OCI-LY7 (cell line): Measurements from ENCODE around the gene PILRB. TPM values are rescaled to one million over a fixed set of nuclear protein-coding genes. Genes with fewer than 3 reads are reported as not detected.

ENCODE experiments used
- BruUV-seq: library from RNA; stranded (reverse); fragments of 400-500 nt; replicated peaks from 2 replicates; lab custom pipeline; 2021; lab: Mats Ljungman, UMichigan
- CTCF ChIA-PET: fragments of 300-600 bp; sonication (Branson Sonifier 250); formaldehyde crosslinking; loops from one replicate; lab custom pipeline; 2022; ENCODE audit warnings: antibody characterized with exemption; ENCODE audit not compliant: unreplicated experiment; lab: Charles Lee
- POLR2A ChIA-PET: fragments of 300-600 bp; sonication (Branson Sonifier 250); formaldehyde crosslinking; loops from one replicate; lab custom pipeline; 2022; ENCODE audit warnings: antibody characterized with exemption; lab: Charles Lee
- DNase-seq: peaks from one replicate; pipeline ENCODE4 v3.0.0-alpha.2; 2015; ENCODE audit warnings: low spot score
- H2AFZ ChIP-seq: fragments of 200-600 bp; sonication (generic), shearing (Covaris generic); 2 replicates; pipeline ENCODE4 v1.6.1; 2014; ENCODE audit warnings: mild to moderate bottlenecking, antibody characterized with exemption, low read length, moderate library complexity
- H3K27ac ChIP-seq: fragments of 200-600 bp; sonication (generic); 2 replicates; pipeline ENCODE4 v1.5.1; 2014; ENCODE audit warnings: mixed run types, low read depth, mild to moderate bottlenecking, moderate library complexity, low read length, inconsistent platforms; ENCODE audit not compliant: poor library complexity, severe bottlenecking
- H3K36me3 ChIP-seq: fragments of 200-600 bp; sonication (generic); 2 replicates; pipeline ENCODE4 v1.6.1; 2014; ENCODE audit warnings: mild to moderate bottlenecking, antibody characterized with exemption, low read length, moderate library complexity, mixed read lengths; ENCODE audit not compliant: insufficient read depth
- H3K4me1 ChIP-seq: fragments of 200-600 bp; sonication (generic); 2 replicates; pipeline ENCODE4 v1.5.1; 2014; ENCODE audit warnings: mild to moderate bottlenecking, low read length; ENCODE audit not compliant: insufficient read depth, poor library complexity, severe bottlenecking
- H3K4me2 ChIP-seq: fragments of 200-600 bp; sonication (generic); 2 replicates; pipeline ENCODE4 v1.6.1; 2014; ENCODE audit warnings: mild to moderate bottlenecking, low read length
- H3K4me3 ChIP-seq: fragments of 200-600 bp; sonication (generic); 2 replicates; pipeline ENCODE4 v1.5.1; 2014; ENCODE audit warnings: mild to moderate bottlenecking, low read depth, low read length; ENCODE audit not compliant: poor library complexity, severe bottlenecking
- H3K79me2 ChIP-seq: fragments of 200-600 bp; sonication (generic); 2 replicates; pipeline ENCODE4 v1.6.1; 2016; ENCODE audit warnings: low read depth, mild to moderate bottlenecking, low read length, moderate library complexity, mixed read lengths; ENCODE audit not compliant: insufficient read depth
- H3K9me2 ChIP-seq: fragments of 200-600 bp; sonication (generic); 2 replicates; pipeline ENCODE4 v1.6.1; 2016; ENCODE audit warnings: mild to moderate bottlenecking, low read length, mixed read lengths; ENCODE audit not compliant: insufficient read depth
- H3K9me3 ChIP-seq: fragments of 200-600 bp; sonication (generic); 2 replicates; pipeline ENCODE4 v1.6.1; 2014; ENCODE audit warnings: mild to moderate bottlenecking, mixed run types, low read length, mixed read lengths
- H4K20me1 ChIP-seq: fragments of 200-600 bp; sonication (generic); 2 replicates; pipeline ENCODE4 v1.6.1; 2014; ENCODE audit warnings: mild to moderate bottlenecking, antibody characterized with exemption, low read length, moderate library complexity, mixed read lengths; ENCODE audit not compliant: insufficient read depth
- EZH2phosphoT487 ChIP-seq: fragments of 200-600 bp; sonication (generic); IDR thresholded peaks from 2 replicates; pipeline ENCODE4 v1.6.1; 2018; ENCODE audit warnings: low read depth, borderline replicate concordance, mild to moderate bottlenecking, mixed run types, antibody characterized with exemption, low read length, moderate library complexity, mixed read lengths
- intact Hi-C: fragments of 100-400 bp; cut with micrococcal nuclease; formaldehyde crosslinking; loops from one replicate; pipeline ENCODE4 v1.10.0; 2022; ENCODE audit not compliant: unreplicated experiment
- total RNA-seq, 2 experiments: library from RNA; depleted of rRNA in 1 of 2; stranded (reverse); fragments of >200 nt in 1 of 2; shearing (Covaris generic) in 1 of 2; gene quantifications; 2 replicates each; pipeline ENCODE4 v1.2.3, GENCODE V29; 2014 to 2022
- TF ChIP-seq, protein P1 (sequence below): fragments of 200-600 bp; sonication (generic); conservative IDR thresholded peaks from 2 replicates; pipeline ENCODE4 v1.5.1; 2014; ENCODE audit warnings: mild to moderate bottlenecking, antibody characterized with exemption, low read length, moderate library complexity, mixed read lengths

Gene PILRB
- total RNA-seq, 2 experiments from 2014 or later: 95.0 to 102 TPM

DNA sequence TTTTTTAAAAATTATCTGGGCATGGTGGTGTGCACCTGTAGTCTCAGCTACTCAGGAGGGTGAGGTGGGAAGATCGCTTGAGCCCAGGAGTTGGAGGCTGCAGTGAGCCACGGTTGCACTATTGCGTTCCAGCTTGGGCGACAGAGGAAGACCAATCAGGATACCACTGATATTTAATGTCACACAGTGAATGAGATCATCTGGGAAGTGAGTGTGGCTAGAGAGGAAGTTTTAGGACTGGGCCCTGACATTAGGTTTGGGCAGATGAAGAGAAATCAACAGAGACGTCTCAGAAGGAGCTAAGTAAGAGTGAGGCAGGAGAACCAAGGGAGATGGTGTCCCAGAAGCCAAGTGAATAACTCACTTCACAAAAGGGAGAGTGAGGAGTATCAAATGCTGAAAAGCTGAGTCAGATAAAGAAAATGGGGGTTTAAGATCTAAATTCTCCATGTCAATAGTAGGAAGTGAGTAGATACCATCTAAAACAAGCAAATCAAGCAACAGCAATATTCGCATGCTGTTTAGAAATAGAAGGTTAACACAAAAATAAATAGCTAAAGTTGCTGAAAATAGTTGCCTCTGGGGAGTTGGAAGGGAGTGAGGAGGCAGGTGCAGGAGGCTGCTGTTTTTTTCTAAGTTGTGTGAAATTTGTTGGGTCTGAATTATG lies 26.8 kb downstream of the PILRB start:
- no peak overlapping the region for H3K27ac ChIP-seq

DNA sequence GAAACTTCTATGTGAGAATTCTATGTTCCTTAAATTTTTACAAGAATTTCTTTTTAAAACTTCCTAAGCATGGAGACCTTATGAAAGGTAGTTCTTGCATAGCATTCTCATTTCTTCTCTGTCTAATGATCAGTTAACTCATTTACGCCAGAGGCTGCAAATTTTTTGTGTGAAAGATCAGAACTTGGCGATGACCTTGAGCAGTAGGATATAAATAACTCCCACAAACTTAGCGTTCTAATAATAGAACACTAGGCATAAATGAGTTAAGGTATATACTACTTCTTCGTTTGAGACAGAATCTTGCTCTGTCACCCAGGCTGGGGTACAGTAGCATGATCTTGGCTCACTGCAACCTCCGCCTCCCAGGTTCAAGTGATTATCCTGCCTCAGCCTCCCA lies 29.0 kb downstream of the PILRB start:
- DNase-seq: no peak
- no peaks in the 10 kb centered on the region for H3K79me2 ChIP-seq
- intact Hi-C loops: no loop called here
- TF ChIP-seq EZH2phosphoT487: no peak
- TF ChIP-seq, protein P1, sequence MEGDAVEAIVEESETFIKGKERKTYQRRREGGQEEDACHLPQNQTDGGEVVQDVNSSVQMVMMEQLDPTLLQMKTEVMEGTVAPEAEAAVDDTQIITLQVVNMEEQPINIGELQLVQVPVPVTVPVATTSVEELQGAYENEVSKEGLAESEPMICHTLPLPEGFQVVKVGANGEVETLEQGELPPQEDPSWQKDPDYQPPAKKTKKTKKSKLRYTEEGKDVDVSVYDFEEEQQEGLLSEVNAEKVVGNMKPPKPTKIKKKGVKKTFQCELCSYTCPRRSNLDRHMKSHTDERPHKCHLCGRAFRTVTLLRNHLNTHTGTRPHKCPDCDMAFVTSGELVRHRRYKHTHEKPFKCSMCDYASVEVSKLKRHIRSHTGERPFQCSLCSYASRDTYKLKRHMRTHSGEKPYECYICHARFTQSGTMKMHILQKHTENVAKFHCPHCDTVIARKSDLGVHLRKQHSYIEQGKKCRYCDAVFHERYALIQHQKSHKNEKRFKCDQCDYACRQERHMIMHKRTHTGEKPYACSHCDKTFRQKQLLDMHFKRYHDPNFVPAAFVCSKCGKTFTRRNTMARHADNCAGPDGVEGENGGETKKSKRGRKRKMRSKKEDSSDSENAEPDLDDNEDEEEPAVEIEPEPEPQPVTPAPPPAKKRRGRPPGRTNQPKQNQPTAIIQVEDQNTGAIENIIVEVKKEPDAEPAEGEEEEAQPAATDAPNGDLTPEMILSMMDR: no peak
- peaks cover 8% of the 10 kb centered on the region for H3K4me1 ChIP-seq
- ChIA-PET POLR2A (no interaction called here), CTCF (no interaction called here)
- H3K9me2 ChIP-seq: no peaks in the 10 kb centered on the region
- H3K36me3 ChIP-seq: no peaks in the 10 kb centered on the region
- H3K4me3 ChIP-seq: no peak overlapping the region
- no peaks in the 10 kb centered on the region for H3K9me3 ChIP-seq
- H3K27ac ChIP-seq: no peak overlapping the region
- BruUV-seq: no TSS peak
- H3K4me2 ChIP-seq: no peak overlapping the region
- H4K20me1 ChIP-seq: no peaks in the 10 kb centered on the region
- no peak overlapping the region for H2AFZ ChIP-seq

More for the DNA sequence above, 26.8 kb downstream of the PILRB start:
- POLR2A ChIA-PET: interaction anchor here (0.6 to 1.3 kb wide), 3 partner anchors 13 to 287 kb away, joined by 3 to 5 read pairs (median 3); no protein-coding TSS in a partner anchor
- Histone ChIP-seq H3K79me2 (no peaks in the 10 kb centered on the region), H2AFZ (no peak overlapping the region), H3K4me2 (peak overlapping the region; percentile 4), H3K9me3 (no peaks in the 10 kb centered on the region), H3K4me3 (no peak overlapping the region), H4K20me1 (no peaks in the 10 kb centered on the region), H3K4me1 (peaks cover 15% of the 10 kb centered on the region), H3K9me2 (no peaks in the 10 kb centered on the region), H3K36me3 (no peaks in the 10 kb centered on the region)
- intact Hi-C loops: no loop called here
- CTCF ChIA-PET: no interaction called here
- TF ChIP-seq, protein P1: no peak
- TF ChIP-seq EZH2phosphoT487: no peak
- no peak for DNase-seq
- no TSS peak for BruUV-seq

DNA sequence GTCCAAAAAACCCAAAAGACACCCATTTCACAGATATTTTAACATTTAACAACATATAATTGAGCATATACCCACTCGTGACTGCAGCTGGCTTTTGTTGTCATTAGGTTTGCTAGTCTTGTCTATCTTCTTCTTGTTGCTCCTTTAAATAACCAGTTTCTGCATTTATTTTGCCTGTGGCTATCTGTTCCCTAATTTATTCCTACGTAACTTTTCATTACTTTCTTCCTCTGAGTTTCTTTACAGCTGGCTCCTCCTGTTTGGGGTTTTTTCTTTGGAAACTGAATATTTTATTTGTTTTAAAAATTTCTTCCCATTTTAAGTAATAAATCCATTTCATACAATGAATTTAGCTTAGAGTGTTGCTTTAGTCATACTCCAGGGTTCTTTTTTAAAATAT lies 29.8 kb downstream of the PILRB start:
- Histone ChIP-seq H3K4me3 (no peak overlapping the region), H3K4me1 (peaks cover 8% of the 10 kb centered on the region), H4K20me1 (no peaks in the 10 kb centered on the region), H3K36me3 (no peaks in the 10 kb centered on the region), H3K9me3 (no peaks in the 10 kb centered on the region), H3K79me2 (no peaks in the 10 kb centered on the region), H3K4me2 (no peak overlapping the region), H3K9me2 (no peaks in the 10 kb centered on the region), H2AFZ (no peak overlapping the region), H3K27ac (no peak overlapping the region)
- CTCF ChIA-PET: no interaction called here
- intact Hi-C loops: no loop called here
- no peak for TF ChIP-seq EZH2phosphoT487
- TF ChIP-seq, protein P1: no peak
- DNase-seq: no peak
- BruUV-seq: no TSS peak
- POLR2A ChIA-PET: interaction anchor here (1.4 kb wide), 1 partner anchor 15 kb away, joined by 4 read pairs; no protein-coding TSS in a partner anchor
